Measurements from ENCODE around the gene TMEM255A. TPM values are rescaled to one million over a fixed set of nuclear protein-coding genes. Genes with fewer than 3 reads are reported as not detected.

Gene TMEM255A
- total and polyA plus RNA-seq, 2 of the 4 experiments (the other 2 are of a cell fraction): 0.03 TPM; not detected in 1

DNA sequence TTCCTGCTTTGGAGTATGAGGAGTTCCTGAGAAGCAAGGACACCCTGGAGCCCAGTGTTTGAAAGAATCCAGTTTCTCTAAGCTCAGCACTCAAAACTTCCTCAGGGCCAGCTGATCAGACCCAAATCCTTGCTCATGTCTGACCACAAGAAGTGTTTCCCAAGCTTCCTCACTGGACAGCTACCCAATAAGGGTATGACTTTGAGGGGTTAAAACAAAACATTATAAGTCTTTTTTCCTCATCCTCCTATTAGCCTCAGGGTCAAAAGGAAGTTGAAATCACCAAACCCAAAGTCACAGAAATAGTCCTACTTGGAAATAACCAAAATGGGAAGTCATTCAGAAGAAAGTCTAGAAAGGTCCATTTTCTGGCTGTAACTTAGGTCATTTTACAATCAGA is 46.9 kb downstream of the TMEM255A start:
- Histone ChIP-seq H4K8ac (ENCODE audit: low read depth in 2 of 2, low read length in 2 of 2) (no peak overlapping the region), H3K36me3 (ENCODE audit: control insufficient read depth, insufficient read depth, low read length) (no peaks in the 10 kb centered on the region), H2AK9ac (replicated peaks; ENCODE audit: low read depth, low read length, poor library complexity) (no peak overlapping the region), H3K27ac (ENCODE audit: insufficient read depth, low read length) (no peak overlapping the region), H2BK120ac (ENCODE audit: low read depth, low read length) (no peak overlapping the region), H3K4ac (ENCODE audit: low read depth, low read length) (no peak overlapping the region), H3K9me3 (ENCODE audit: control insufficient read depth, insufficient read depth, low read length) (no peaks in the 10 kb centered on the region), H2AFZ (replicated peaks; ENCODE audit: low read length, poor library complexity) (no peak overlapping the region), H3K4me1 (ENCODE audit: control insufficient read depth, insufficient read depth, low read length) (no peaks in the 10 kb centered on the region), H3K9me1 (ENCODE audit: insufficient read depth, low read length) (no peaks in the 10 kb centered on the region), H3K27me3 (ENCODE audit: control insufficient read depth, insufficient read depth, low read length) (peaks cover 4% of the 10 kb centered on the region; the same call in 1 of the 2 replicates), H2BK20ac (ENCODE audit: low read depth, low read length) (no peak overlapping the region), H4K91ac (ENCODE audit: insufficient read depth, low read depth, low read length) (no peak overlapping the region), H3K9ac (ENCODE audit: low read depth, low read length) (no peak overlapping the region), H3K4me2 (ENCODE audit: low read depth, low read length) (no peak overlapping the region), H3K14ac (replicated peaks; ENCODE audit: low read depth, low read length) (no peak overlapping the region), H2AK5ac (ENCODE audit: low read depth, low read length) (no peak overlapping the region), H4K20me1 (ENCODE audit: insufficient read depth, low read length) (no peaks in the 10 kb centered on the region), H3K23ac (ENCODE audit: low read depth, low read length) (no peak overlapping the region), H4K5ac (ENCODE audit: low read depth, low read length) (no peak overlapping the region), H3K79me1 (ENCODE audit: low read depth in 1 of 2, low read length in 2 of 2) (no peaks in the 10 kb centered on the region), H3K4me3 (ENCODE audit: insufficient read depth, low read depth, low read length) (no peak overlapping the region), H3K56ac (ENCODE audit: extremely low read depth, insufficient read depth, low read length) (no peak overlapping the region), H2BK5ac (ENCODE audit: low read depth, low read length, poor library complexity, severe bottlenecking) (no peak overlapping the region), H3K18ac (ENCODE audit: low read depth, low read length) (no peak overlapping the region), H2BK15ac (ENCODE audit: low read depth, low read length) (no peak overlapping the region)
- in situ Hi-C loops (cut with MboI; ENCODE audit: low sequenced_read_pairs): no loop called here
- dilution Hi-C loops (cut with HindIII; ENCODE audit: low sequenced_read_pairs, unreplicated experiment): no loop called here
- TF ChIP-seq MAFK (IDR thresholded peaks at IDR 0.05; ENCODE audit: low read depth, low read length): no peak
- no peak for TF ChIP-seq RCOR1 (IDR thresholded peaks at IDR 0.05; ENCODE audit: insufficient replicate concordance, low read length)
- TF ChIP-seq RAD21 (IDR thresholded peaks at IDR 0.05; ENCODE audit: low read length): no peak
- no peak for TF ChIP-seq FOS (IDR thresholded peaks at IDR 0.05; ENCODE audit: low read depth, low read length)
- TF ChIP-seq MAZ (IDR thresholded peaks at IDR 0.05; ENCODE audit: borderline replicate concordance, low read depth, low read length): no peak
- TF ChIP-seq SMC3 (IDR thresholded peaks at IDR 0.05; ENCODE audit: low read depth, low read length): no peak
- TF ChIP-seq CEBPB (IDR thresholded peaks at IDR 0.05; ENCODE audit: low read depth, low read length): no peak
- no peak for TF ChIP-seq CHD1 (IDR thresholded peaks at IDR 0.05; ENCODE audit: low read depth, low read length)
- TF ChIP-seq POLR2A (IDR thresholded peaks at IDR 0.05; ENCODE audit: low read depth, low read length): no peak
- no peak for TF ChIP-seq RFX5 (IDR thresholded peaks at IDR 0.05; ENCODE audit: low read depth, low read length)
- TF ChIP-seq, protein P1, sequence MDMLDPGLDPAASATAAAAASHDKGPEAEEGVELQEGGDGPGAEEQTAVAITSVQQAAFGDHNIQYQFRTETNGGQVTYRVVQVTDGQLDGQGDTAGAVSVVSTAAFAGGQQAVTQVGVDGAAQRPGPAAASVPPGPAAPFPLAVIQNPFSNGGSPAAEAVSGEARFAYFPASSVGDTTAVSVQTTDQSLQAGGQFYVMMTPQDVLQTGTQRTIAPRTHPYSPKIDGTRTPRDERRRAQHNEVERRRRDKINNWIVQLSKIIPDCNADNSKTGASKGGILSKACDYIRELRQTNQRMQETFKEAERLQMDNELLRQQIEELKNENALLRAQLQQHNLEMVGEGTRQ (IDR thresholded peaks at IDR 0.05; ENCODE audit: low read depth, low read length): no peak
- no peak for TF ChIP-seq NFE2L2 (IDR thresholded peaks at IDR 0.05; ENCODE audit: low read depth, low read length)
- TF ChIP-seq MXI1 (IDR thresholded peaks at IDR 0.05; ENCODE audit: borderline replicate concordance, low read depth, low read length): no peak
- TF ChIP-seq, protein P2, sequence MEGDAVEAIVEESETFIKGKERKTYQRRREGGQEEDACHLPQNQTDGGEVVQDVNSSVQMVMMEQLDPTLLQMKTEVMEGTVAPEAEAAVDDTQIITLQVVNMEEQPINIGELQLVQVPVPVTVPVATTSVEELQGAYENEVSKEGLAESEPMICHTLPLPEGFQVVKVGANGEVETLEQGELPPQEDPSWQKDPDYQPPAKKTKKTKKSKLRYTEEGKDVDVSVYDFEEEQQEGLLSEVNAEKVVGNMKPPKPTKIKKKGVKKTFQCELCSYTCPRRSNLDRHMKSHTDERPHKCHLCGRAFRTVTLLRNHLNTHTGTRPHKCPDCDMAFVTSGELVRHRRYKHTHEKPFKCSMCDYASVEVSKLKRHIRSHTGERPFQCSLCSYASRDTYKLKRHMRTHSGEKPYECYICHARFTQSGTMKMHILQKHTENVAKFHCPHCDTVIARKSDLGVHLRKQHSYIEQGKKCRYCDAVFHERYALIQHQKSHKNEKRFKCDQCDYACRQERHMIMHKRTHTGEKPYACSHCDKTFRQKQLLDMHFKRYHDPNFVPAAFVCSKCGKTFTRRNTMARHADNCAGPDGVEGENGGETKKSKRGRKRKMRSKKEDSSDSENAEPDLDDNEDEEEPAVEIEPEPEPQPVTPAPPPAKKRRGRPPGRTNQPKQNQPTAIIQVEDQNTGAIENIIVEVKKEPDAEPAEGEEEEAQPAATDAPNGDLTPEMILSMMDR (conservative IDR thresholded peaks at IDR 0.05; ENCODE audit: low read depth, low read length): no peak
- no peak for TF ChIP-seq BHLHE40 (IDR thresholded peaks at IDR 0.05; ENCODE audit: low read depth, low read length)
- TF ChIP-seq, protein P3, sequence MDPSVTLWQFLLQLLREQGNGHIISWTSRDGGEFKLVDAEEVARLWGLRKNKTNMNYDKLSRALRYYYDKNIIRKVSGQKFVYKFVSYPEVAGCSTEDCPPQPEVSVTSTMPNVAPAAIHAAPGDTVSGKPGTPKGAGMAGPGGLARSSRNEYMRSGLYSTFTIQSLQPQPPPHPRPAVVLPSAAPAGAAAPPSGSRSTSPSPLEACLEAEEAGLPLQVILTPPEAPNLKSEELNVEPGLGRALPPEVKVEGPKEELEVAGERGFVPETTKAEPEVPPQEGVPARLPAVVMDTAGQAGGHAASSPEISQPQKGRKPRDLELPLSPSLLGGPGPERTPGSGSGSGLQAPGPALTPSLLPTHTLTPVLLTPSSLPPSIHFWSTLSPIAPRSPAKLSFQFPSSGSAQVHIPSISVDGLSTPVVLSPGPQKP (IDR thresholded peaks at IDR 0.05; ENCODE audit: borderline replicate concordance, low read depth, low read length): no peak
- intact Hi-C loops (cut with micrococcal nuclease): no loop called here
- no peak for DNase-seq
- ATAC-seq (ENCODE audit: low read depth): no peak
- ChIA-PET CTCF (no interaction called here), POLR2A (ENCODE audit: unreplicated experiment) (no interaction called here)
- BruUV-seq (replicated peaks): no TSS peak
